ENCODE results near the gene PTPRD.

PTPRD gene

DNA sequence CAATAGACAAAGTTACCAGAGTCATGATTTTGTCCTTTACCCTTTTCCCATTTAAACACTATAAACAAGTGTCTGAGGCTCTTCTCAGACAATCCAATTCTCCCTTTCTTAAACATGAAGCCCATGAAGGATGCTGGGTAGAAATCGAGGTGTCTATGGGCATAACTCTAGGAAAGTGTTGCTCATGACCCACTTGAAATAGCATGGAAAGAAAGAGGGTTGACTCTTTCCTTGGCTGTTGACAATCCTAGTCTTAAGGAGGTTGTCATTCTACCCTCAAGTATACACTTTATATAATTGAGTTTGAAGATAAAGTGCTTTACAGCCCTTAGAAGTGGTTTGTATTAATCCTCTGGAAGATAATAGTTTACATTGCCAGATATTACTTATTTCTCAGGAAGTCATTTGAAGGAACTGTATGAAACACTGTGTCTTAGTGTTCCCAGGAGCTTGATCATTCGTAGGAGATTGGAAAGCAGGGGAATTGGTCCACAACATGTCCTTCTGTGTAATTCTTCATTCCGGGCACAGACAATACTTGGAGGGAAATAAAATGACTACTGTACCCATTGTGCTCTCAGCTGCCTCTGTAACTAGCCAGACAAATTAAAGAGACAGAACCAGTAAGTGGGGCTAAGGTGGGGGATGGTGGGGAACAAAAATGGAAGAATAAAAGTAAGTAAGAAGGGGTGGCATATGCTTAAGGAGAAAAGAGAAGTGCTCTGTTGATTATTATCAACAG is 1734.9 kb downstream of the PTPRD start:
- no peak for DNase-seq

- DNase-seq = no peak
These were observed 1736.5 kb downstream of the PTPRD start for GRCh38 chr9:8876303-8876702.

- no peak for DNase-seq
These were observed 1738.3 kb downstream of the PTPRD start for GRCh38 chr9:8874482-8874881.

DNA sequence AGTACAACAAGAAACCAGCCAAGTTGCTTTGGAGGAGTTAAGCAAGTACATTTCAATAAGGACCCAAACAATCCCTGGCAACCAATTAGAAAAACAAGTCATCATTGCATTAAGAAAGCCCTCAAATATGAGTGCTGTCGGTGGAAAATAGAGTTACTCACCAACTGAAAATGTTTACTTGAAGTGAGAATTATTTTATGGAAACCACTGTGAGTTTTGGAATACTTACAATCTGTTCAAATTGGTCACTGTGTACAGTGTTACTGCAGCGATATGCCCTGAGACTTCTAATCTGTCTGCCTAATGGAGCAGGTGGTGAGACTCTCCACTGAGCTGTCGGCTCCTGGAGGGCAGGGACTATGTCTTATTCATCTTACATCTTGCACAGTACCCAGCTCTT is 1740.0 kb downstream of the PTPRD start:
- DNase-seq = no peak

- DNase-seq = no peak
These were observed 1740.9 kb downstream of the PTPRD start for GRCh38 chr9:8871796-8872445.

GRCh38 chr9:8871396-8871795 is 1741.4 kb downstream of the PTPRD start:
- DNase-seq = no peak

- no peak for DNase-seq
These were observed 1743.0 kb downstream of the PTPRD start for GRCh38 chr9:8869812-8870211.

DNA sequence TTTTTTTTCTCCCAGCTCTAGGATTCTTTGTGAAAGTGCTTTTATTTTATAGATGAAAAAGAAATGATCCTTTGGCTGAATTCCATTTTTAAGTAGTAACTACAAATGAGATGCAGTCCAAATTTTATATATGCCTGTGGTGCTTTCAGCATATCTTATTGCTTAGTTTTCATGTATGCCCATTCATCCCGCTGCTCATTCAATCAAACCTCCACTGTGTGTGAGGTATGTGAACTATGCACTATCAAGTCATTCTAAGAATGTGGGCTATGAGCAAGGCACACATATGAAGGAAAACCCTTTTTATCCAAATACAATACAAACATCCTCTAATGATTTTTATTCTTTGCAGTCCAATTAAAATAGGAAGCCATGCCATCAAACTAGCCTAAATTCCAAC is 1744.2 kb downstream of the PTPRD start:
- no peak for DNase-seq

DNA sequence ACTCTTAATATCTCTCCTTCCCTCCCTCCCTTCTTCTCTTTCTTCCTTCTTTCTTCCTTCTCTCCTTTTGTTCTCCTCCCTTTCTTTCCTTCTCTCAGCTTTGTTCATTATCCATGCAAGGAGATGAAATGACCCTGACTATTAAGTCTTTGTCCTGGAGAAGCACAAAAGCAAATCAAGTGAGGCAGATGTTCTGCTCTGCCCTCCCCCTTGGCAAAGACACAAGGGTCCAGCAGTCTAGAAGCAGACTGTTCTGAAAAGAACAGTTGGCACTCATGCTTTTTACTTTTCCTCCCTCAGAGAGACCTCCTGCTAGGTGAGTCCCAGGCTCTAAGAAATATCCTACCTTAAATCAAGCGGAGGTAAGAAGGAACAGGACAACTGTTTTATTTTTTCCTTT is 1745.7 kb downstream of the PTPRD start:
- no peak for DNase-seq

DNA sequence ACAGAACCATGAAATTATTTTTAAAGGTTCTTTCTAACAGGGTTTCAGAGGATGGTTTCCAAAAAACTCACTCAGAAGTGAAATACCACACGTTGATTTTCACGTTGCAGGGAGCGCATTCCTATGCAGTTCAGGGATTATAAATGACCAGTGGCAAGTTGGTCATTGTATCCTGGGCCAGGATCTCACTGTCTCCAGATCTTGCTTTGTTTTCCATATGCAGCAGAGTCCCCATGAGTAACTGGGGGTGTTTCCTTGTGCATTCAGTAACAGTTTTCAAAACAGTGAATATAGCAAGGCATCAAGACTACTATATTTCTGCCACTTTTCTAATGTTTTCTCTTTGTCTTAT is 1748.3 kb downstream of the PTPRD start:
- no peak for DNase-seq

DNA sequence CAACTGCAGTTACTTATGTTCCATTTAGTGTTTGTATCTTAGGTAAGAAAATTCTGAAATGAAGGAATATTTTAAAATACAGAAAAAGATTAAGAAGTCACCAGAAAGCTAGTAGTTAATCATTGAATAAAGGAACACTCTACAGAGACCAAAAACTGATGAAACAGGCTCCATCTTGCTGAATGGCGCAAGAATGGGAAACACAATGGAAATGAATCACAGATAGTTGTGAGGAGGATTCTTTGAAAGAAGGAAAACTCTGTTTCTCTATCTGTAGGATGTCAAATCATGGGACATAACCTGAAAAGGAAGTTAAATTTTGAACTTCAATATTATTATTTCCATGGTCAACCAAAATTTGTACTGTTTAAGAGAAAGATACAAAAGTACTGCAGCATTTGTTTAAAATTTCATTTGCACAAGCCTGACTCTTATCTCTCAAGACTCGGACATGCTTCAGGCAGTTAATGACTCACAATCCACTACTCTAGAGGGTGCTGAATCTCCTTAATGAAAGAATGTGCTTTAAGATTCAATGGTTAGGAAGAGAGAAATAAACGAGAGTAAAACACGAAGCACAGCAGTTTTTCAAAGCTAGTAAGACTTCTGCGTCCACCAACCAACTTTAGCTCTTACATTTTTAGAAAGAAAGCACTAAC is 1748.8 kb downstream of the PTPRD start:
- no peak for DNase-seq

GRCh38 chr9:8863069-8863468 is 1749.7 kb downstream of the PTPRD start:
- no peak for DNase-seq

- no peak for DNase-seq
These were observed 1751.9 kb downstream of the PTPRD start for GRCh38 chr9:8860925-8861324.

GRCh38 chr9:8860086-8860485 is 1752.7 kb downstream of the PTPRD start:
- no peak for DNase-seq

DNA sequence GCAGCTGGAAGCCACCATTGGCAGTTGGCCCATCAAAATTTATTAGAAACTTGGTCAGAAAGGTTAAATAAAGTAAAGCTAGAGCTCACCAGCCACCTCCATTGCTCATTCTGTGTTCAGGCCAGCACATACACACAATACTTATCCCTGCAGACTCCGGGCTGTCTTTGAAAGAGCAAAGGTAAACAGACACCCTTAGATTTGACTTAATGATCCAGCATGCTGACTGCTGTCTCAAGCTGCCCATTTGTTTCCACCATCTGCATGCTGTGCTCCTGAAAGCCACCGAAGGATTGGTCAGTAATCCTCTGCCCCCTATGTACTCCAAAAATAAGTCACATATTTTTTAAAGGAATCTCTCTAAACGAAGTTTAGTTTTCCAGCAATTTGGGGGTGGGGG is 1753.4 kb downstream of the PTPRD start:
- no peak for DNase-seq

GRCh38 chr9:8858596-8859161 is 1754.1 kb downstream of the PTPRD start:
- no peak for DNase-seq

DNA sequence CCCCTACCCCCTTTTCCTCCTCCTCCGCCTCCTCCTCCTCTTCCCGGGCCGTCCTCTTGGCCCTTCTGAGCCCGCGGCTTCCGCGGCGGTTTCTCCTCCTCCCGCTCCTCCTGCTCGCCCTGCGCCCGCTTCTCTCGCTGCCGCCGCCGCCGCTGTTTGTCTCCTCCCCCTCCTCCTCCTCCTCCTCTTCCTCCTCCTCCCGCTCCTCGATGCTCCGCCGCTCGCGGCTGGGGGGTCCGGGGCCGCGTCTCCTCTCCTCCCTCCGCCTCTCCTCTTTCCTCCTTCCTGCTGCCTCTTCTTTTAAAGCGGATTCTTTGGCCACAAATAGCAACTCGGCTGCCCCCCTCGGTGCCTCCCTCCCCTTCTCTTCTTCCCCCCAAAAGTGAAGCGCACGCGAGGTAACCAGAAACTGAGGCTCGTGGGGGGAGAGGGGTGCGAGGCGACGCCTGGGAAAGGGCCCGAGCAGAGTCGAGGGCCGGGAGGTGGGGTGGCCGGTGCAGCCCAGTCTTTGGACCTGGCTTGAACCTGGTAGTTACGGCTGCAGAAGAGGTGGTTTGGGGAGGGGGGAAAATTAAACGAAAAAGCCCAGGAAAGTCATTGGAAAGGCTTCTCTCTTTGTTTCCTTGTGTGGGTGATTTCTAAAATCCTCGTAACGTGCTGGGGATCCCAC is 1754.7 kb downstream of the PTPRD start:
- DNase-seq = peak; percentile 5 to 13

GRCh38 chr9:8857068-8857925 is 1755.5 kb downstream of the PTPRD start:
- DNase-seq = peak in 1 of 2 experiments; percentile 1

- no peak for DNase-seq
These were observed 1756.3 kb downstream of the PTPRD start for GRCh38 chr9:8856396-8857067.

DNA sequence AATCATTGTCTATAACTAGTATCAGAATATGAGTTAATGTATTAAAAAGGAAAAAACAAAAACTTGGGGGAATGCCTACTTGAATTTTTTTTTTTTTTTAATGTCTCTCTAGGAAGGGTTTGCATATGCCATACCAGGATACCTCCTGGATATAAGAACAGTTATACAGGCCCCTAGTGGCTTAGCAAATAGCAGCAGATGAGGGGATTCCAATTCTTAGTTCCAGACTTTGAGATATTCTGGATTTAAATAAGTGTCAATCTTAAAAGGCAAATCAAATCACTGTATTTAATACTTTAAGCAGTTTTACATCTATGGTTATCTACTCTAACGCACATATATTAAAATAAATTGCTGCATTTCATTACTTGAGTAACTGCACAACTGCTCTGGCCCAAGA is 1757.8 kb downstream of the PTPRD start:
- peak; percentile 8 to 16 for DNase-seq

- no peak for DNase-seq
These were observed 1760.4 kb downstream of the PTPRD start for GRCh38 chr9:8852301-8852864.

Data from Kasumi-1 (cell line).